Adrenal gland (tissue), 5 donors: Measurements from ENCODE around the gene GYG2.
"Not testable (repeated sequence)": the region's sequence is repeated elsewhere in the genome, so short reads cannot be mapped to it uniquely, and the experiment has no call there.

Source experiments
- CTCF ChIP-seq, 6 experiments: fragments of 450-650 bp in 4 of 6; fragments of 200-600 bp in 2 of 6; sonication (generic) in 1 of 6; IDR thresholded peaks; 1 replicate in 5 of 6; 2 replicates in 1 of 6; pipeline versions ENCODE4 v1.5.1 to v1.8.0; 2016 to 2021; ENCODE audit warnings: antibody characterized with exemption in 6 of 6, mild to moderate bottlenecking in 2 of 6, moderate library complexity in 1 of 6
- POLR2A ChIP-seq, 2 donors: fragments of 450-650 bp; IDR thresholded peaks; one replicate each; pipeline ENCODE4 v1.6.1; 2017; ENCODE audit warnings: antibody characterized with exemption in 2 of 2, mild to moderate bottlenecking in 2 of 2, moderate library complexity in 1 of 2
- donor health status: DM: no; HTN: no; CAD: no.

GRCh38 chrX:2796808-2797207 lies 31.9 kb upstream of the GYG2 start:
- TF ChIP-seq CTCF, POLR2A (IDR thresholded peaks at IDR 0.05): not testable (repeated sequence)
